Lower lobe of right lung (tissue), 2 donors: ENCODE measurements around the gene MGAM2. TPM values are rescaled to one million over a fixed set of nuclear protein-coding genes. Genes with fewer than 3 reads are reported as not detected.

Experiments used
- ATAC-seq, 2 donors: fragments of 200-7000 bp; cut with Tn5 transposase; one replicate each; pipeline ENCODE4 v1.9.1; 2020 to 2022; ENCODE audit warnings: mild to moderate bottlenecking in 2 of 2, moderate library complexity in 2 of 2
- DNase-seq: peaks from one replicate; pipeline ENCODE4 v3.0.0-alpha.2; 2020
- H3K27ac ChIP-seq: fragments of 200-600 bp; one replicate; pipeline ENCODE4 v1.8.0; 2022
- H3K27me3 ChIP-seq: fragments of 200-600 bp; one replicate; pipeline ENCODE4 v1.8.0; 2022; ENCODE audit warnings: low read depth
- H3K36me3 ChIP-seq: fragments of 200-600 bp; one replicate; pipeline ENCODE4 v1.8.0; 2022; ENCODE audit warnings: mild to moderate bottlenecking
- H3K4me1 ChIP-seq: fragments of 200-600 bp; one replicate; pipeline ENCODE4 v1.8.0; 2022
- H3K4me3 ChIP-seq: fragments of 200-600 bp; one replicate; pipeline ENCODE4 v1.8.0; 2022; ENCODE audit warnings: mild to moderate bottlenecking
- H3K9me3 ChIP-seq: fragments of 200-600 bp; one replicate; pipeline ENCODE4 v1.8.0; 2022
- intact Hi-C: fragments of 100-400 bp; cut with DNase I; formaldehyde crosslinking; loops from one replicate; pipeline ENCODE4 v1.11.0; 2022
- long read RNA-seq: library from polyadenylated mRNA; unstranded; transcript quantifications from one replicate; pipeline ENCODE4 v2.0.0, GENCODE V29; 2021
- total RNA-seq: library from RNA; stranded (reverse); fragmentation: NEBNext Ultra II Directional; extraction: Animal tissue kit (Norgen Biotek cat#: 25700); gene quantifications from one replicate; pipeline ENCODE4 v1.2.1, GENCODE V29; 2021
- TF ChIP-seq, protein P1 (sequence below): fragments of 200-600 bp; IDR thresholded peaks from one replicate; pipeline ENCODE4 v1.8.0; 2022; ENCODE audit warnings: antibody characterized with exemption, mild to moderate bottlenecking
- donor health status: DM: no; HTN: yes; CAD: no; lungs with severe emphysema.

The MGAM2 gene
- total RNA-seq = 1.4 TPM
- long read RNA-seq, partial matches to known transcripts = 0 of 1 reads
- long read RNA-seq, other reads (novel, unspliced or antisense) = 1 of 1 reads

DNA sequence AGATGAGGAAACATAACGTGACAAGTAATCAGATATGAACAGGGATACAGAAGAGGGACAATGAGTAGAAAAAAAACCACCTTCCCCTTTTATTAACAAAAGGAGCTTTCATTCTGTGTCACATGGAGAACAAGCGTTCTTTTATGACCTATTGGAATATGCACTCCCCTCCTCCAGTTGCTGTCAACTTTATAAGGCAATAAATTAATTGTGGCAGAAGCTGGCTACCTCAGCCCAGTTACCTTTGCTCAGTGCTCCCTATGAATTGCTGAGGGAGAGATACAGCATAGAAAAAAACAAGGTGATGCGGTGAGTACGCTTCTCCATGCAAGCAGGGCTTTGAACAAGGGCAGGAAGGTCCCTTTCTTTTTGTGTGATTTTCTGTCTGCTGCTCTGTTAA, at the start of gene MGAM2:
Gene MGAM2, plus strand, starts transcription at position 220 of the 400 bp plus-strand sequence. CDS start 5,156 bp downstream, outside the sequence.
- Histone ChIP-seq H3K4me3 (no peak within 1 kb of the TSS), H3K27ac (no peak within 1 kb of the TSS), H3K27me3 (no peaks in the 10 kb centered on the region), H3K9me3 (no peaks in the 10 kb centered on the region), H3K36me3 (no peaks in the 10 kb centered on the region), H3K4me1 (no peaks in the 10 kb centered on the region)
- TF ChIP-seq, protein P1, sequence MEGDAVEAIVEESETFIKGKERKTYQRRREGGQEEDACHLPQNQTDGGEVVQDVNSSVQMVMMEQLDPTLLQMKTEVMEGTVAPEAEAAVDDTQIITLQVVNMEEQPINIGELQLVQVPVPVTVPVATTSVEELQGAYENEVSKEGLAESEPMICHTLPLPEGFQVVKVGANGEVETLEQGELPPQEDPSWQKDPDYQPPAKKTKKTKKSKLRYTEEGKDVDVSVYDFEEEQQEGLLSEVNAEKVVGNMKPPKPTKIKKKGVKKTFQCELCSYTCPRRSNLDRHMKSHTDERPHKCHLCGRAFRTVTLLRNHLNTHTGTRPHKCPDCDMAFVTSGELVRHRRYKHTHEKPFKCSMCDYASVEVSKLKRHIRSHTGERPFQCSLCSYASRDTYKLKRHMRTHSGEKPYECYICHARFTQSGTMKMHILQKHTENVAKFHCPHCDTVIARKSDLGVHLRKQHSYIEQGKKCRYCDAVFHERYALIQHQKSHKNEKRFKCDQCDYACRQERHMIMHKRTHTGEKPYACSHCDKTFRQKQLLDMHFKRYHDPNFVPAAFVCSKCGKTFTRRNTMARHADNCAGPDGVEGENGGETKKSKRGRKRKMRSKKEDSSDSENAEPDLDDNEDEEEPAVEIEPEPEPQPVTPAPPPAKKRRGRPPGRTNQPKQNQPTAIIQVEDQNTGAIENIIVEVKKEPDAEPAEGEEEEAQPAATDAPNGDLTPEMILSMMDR = no peak
- intact Hi-C loops = no loop called here
- ATAC-seq = no peak
- DNase-seq = no peak

DNA sequence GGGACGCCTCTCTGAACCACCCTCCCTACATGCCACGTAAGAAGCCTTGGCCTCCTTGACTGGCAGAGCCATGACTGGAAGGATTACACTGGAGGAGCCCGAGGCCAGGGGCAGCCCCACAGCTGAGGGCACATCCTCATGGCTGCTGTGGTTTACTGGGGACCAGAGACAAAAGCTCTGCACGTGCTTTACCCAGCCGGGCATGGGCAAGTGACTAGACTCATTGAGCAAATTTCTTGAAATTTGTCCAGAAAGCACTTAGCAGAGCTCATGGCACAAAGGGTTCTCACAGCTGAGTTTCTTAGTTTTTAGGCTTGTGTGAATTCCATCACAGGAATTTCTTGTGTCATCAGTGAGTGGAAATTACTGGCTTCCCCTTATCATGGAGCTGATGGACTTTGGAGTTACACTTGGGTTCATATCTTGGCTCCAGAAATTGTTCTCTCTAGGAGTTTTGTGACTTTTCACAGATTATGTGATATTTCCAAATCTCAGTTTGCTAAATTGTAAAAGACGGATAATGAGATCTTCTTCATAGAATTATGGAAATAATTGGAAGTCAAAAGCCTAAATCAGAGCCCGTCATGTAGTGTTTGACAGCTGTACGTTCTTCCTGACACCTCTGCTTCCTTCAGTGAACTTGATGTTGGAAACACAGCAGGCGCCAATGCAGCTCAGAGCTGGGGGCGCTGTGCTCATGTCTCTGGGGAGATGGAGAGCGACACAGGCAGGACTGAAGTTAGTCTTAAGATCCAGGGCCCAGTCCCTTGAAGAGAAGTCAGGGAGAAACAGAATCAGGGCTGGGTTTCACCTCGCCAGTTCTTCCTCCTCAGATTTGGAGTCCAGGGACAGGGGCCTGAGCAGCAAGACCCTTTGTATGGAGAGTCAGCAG, 47.7 kb upstream of the MGAM2 start:
- no peak for ATAC-seq
- intact Hi-C loops = no loop called here

DNA sequence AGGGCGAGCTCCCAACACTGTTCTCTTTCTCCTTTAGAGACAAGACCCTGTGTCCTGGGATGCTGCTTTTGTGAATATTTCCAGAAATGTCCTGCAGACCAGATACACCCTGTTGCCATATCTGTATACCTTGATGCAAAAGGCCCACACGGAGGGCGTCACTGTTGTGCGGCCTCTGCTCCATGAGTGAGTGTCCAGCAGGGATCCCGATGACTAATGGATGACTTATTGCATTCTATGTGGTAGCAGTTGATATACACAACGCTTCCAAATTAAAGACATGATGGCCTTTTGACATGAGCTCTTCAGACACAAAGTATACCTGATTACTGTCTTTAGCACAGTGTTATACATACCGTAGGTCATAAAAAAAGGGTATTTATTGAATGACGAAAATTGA, 45.0 kb upstream of the MGAM2 start:
- Histone ChIP-seq H3K4me3 (no peak overlapping the region), H3K27ac (no peak overlapping the region), H3K27me3 (no peaks in the 10 kb centered on the region), H3K9me3 (no peaks in the 10 kb centered on the region), H3K36me3 (no peaks in the 10 kb centered on the region), H3K4me1 (no peaks in the 10 kb centered on the region)
- intact Hi-C loops = no loop called here
- DNase-seq (no peak), ATAC-seq (no peak)
- TF ChIP-seq, protein P1 = no peak

More for the DNA sequence above, 47.7 kb upstream of the MGAM2 start:
- H3K4me3 ChIP-seq = no peak overlapping the region
- H3K36me3 ChIP-seq = no peaks in the 10 kb centered on the region
- TF ChIP-seq, protein P1 = no peak
- H3K27me3 ChIP-seq = no peaks in the 10 kb centered on the region
- no peaks in the 10 kb centered on the region for H3K4me1 ChIP-seq
- H3K9me3 ChIP-seq = no peaks in the 10 kb centered on the region
- no peak for DNase-seq
- H3K27ac ChIP-seq = no peak overlapping the region

DNA sequence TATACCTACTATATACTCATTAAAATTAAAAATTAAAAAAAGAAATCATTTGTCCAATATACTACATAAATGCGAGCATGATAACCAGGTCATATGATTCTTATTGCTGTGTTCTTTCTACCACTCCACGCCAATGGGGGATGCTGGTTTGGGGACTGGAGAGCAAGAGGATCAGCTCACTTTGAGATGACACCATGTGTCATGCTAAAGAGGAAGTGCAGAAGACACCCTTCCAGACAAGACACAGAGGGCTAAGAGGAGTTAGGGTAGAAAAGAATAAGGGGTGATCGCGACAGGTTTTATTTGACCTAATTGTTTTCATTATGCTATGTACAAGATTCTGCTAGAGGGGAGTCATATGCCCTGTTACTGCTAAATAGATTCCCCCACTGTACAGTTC, 33.8 kb upstream of the MGAM2 start:
- intact Hi-C loops = no loop called here
- no peak overlapping the region for H3K27ac ChIP-seq
- H3K4me1 ChIP-seq = no peaks in the 10 kb centered on the region
- no peak overlapping the region for H3K4me3 ChIP-seq
- no peak for DNase-seq
- H3K36me3 ChIP-seq = no peaks in the 10 kb centered on the region
- ATAC-seq = no peak
- TF ChIP-seq, protein P1 = no peak
- no peaks in the 10 kb centered on the region for H3K27me3 ChIP-seq
- no peaks in the 10 kb centered on the region for H3K9me3 ChIP-seq

- ATAC-seq (no peak), DNase-seq (no peak)
- intact Hi-C loops = no loop called here
- no peak overlapping the region for H3K4me3 ChIP-seq
- H3K9me3 ChIP-seq = no peaks in the 10 kb centered on the region
- no peaks in the 10 kb centered on the region for H3K27me3 ChIP-seq
- H3K27ac ChIP-seq = no peak overlapping the region
- H3K36me3 ChIP-seq = no peaks in the 10 kb centered on the region
- no peaks in the 10 kb centered on the region for H3K4me1 ChIP-seq
- TF ChIP-seq, protein P1 = no peak
Measured at GRCh38 chr7:142083605-142084004, 27.9 kb upstream of the MGAM2 start.
